WERI-Rb-1 (cell line): ENCODE results near the gene SRGAP1.

Experiments
- DNase-seq: peaks from one replicate; pipeline ENCODE4 v3.0.0-alpha.2; 2020
- H3K27ac ChIP-seq: fragments of 250-450 bp; sonication (Bioruptor Pico); 2 replicates; pipeline ENCODE4 v1.5.1; 2020; ENCODE audit warnings: mild to moderate bottlenecking, moderate library complexity
- H3K27me3 ChIP-seq: fragments of 250-450 bp; sonication (Bioruptor Pico); 2 replicates; pipeline ENCODE4 v1.5.1; 2021; ENCODE audit warnings: mild to moderate bottlenecking, low read depth, moderate library complexity; ENCODE audit not compliant: insufficient read depth, severe bottlenecking
- H3K36me3 ChIP-seq: fragments of 250-450 bp; sonication (Bioruptor Pico); 2 replicates; pipeline ENCODE4 v1.5.1; 2020; ENCODE audit warnings: mild to moderate bottlenecking, moderate library complexity
- H3K4me3 ChIP-seq: 2 replicates; pipeline ENCODE4 v1.5.1; 2011; ENCODE audit warnings: low read depth, mild to moderate bottlenecking, control low read depth, low read length
- H3K9me3 ChIP-seq: fragments of 250-450 bp; sonication (Bioruptor Pico); 2 replicates; pipeline ENCODE4 v1.5.1; 2021; ENCODE audit warnings: mild to moderate bottlenecking, moderate library complexity; ENCODE audit not compliant: severe bottlenecking
- TF ChIP-seq, protein P1 (sequence below): IDR thresholded peaks from 2 replicates; pipeline ENCODE4 v1.5.1; 2011; ENCODE audit warnings: low read depth, mild to moderate bottlenecking, control low read depth, inconsistent platforms, low read length

The SRGAP1 gene

DNA sequence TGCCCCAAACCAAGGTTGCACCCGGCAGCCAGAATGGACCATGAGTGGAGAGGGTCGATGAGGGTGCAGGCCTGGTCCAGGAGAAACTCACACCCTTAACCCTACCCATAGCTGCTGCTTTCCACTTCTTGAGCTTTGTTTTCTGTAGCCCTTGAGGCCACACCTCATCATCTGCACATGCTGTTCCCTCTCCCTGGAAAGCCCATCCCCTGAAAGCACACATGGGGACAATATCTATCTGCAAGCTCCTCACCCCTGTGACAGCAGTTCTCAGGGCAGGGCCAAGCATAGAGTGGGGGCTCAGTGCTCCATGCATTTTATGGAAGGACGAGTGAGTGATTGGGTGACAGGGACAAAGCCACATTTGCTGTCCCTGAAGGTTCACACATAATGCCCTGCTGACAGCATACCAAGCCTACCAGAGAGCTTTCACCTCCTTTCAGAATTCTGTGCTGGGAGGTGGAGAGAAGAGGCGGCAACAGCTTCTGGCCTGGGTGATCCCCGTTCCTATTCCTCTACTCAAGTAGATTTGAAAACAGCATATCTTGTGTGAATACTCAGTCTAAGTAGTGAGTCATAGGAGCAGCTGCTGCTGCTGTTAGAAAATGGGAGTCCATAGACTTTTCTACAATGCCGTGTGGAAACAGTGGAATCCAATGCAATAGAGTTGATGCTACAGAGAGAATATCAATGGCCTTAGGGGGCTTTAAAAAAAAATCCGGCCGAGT, 44.6 kb downstream of the SRGAP1 start:
- DNase-seq = no peak
- Histone ChIP-seq H3K9me3 (no peaks in the 10 kb centered on the region), H3K27ac (no peak overlapping the region), H3K36me3 (no peaks in the 10 kb centered on the region), H3K27me3 (no peaks in the 10 kb centered on the region), H3K4me3 (no peak overlapping the region)
- TF ChIP-seq, protein P1, sequence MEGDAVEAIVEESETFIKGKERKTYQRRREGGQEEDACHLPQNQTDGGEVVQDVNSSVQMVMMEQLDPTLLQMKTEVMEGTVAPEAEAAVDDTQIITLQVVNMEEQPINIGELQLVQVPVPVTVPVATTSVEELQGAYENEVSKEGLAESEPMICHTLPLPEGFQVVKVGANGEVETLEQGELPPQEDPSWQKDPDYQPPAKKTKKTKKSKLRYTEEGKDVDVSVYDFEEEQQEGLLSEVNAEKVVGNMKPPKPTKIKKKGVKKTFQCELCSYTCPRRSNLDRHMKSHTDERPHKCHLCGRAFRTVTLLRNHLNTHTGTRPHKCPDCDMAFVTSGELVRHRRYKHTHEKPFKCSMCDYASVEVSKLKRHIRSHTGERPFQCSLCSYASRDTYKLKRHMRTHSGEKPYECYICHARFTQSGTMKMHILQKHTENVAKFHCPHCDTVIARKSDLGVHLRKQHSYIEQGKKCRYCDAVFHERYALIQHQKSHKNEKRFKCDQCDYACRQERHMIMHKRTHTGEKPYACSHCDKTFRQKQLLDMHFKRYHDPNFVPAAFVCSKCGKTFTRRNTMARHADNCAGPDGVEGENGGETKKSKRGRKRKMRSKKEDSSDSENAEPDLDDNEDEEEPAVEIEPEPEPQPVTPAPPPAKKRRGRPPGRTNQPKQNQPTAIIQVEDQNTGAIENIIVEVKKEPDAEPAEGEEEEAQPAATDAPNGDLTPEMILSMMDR = no peak

DNA sequence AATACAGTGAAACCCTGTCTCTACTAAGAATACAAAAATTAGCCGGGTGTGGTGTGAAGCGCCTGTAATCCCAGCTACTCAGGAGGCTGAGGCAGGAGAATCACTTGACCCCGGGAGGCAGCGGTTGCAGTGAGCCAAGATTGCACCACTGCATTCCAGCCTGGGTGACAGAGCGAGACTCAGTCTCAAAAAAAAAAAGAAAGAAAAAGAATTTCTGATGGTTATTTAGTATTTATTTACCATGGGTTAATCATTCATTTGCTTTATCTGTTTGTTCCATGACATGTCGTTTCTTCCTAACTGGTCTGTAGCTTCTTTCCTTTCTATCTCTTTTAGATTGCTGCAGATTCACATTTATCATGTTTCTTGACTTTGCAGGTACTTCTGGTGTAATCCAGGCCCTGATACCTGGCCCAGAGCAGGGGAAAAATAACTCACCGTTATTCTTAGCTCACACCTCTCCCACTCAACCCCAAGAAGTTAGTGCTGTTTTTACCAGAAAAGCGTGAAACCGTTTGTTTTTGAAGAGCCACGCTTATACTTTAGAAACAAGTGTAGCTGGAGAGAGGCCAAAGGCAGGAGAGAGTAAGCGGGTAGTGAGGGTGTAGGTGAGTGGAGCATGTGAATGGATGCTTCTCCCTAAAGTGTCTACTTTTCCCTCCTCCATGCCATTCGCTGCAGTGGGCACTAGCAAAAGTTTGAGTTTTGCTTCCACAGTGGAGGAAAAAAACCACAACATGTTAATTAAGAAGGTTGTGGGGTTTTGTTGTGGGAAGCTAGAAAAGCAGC, 45.4 kb downstream of the SRGAP1 start:
- Histone ChIP-seq H3K4me3 (no peak overlapping the region), H3K27ac (no peak overlapping the region), H3K27me3 (no peaks in the 10 kb centered on the region), H3K9me3 (no peaks in the 10 kb centered on the region), H3K36me3 (no peaks in the 10 kb centered on the region)
- TF ChIP-seq, protein P1 = no peak
- DNase-seq = no peak

- Histone ChIP-seq H3K27ac (no peak overlapping the region), H3K4me3 (no peak overlapping the region), H3K36me3 (no peaks in the 10 kb centered on the region), H3K9me3 (no peaks in the 10 kb centered on the region), H3K27me3 (no peaks in the 10 kb centered on the region)
- no peak for DNase-seq
- TF ChIP-seq, protein P1 = no peak
Observed at GRCh38 chr12:63893170-63893569, 48.7 kb downstream of the SRGAP1 start.

GRCh38 chr12:63894132-63894531, 49.6 kb downstream of the SRGAP1 start:
- no peak overlapping the region for H3K4me3 ChIP-seq
- H3K27me3 ChIP-seq = no peaks in the 10 kb centered on the region

GRCh38 chr12:63895841-63896240, 51.3 kb downstream of the SRGAP1 start:
- no peak for DNase-seq
- no peak overlapping the region for H3K4me3 ChIP-seq
- TF ChIP-seq, protein P1 = no peak
- no peaks in the 10 kb centered on the region for H3K9me3 ChIP-seq
- no peaks in the 10 kb centered on the region for H3K27me3 ChIP-seq
- no peak overlapping the region for H3K27ac ChIP-seq
- H3K36me3 ChIP-seq = no peaks in the 10 kb centered on the region

More at GRCh38 chr12:63894132-63894531, 49.6 kb downstream of the SRGAP1 start:
- TF ChIP-seq, protein P1 = no peak
- DNase-seq = no peak
- H3K36me3 ChIP-seq = no peaks in the 10 kb centered on the region
- H3K27ac ChIP-seq = no peak overlapping the region
- no peaks in the 10 kb centered on the region for H3K9me3 ChIP-seq
